ENCODE data around the gene NDRG4.

The NDRG4 gene, protein sequence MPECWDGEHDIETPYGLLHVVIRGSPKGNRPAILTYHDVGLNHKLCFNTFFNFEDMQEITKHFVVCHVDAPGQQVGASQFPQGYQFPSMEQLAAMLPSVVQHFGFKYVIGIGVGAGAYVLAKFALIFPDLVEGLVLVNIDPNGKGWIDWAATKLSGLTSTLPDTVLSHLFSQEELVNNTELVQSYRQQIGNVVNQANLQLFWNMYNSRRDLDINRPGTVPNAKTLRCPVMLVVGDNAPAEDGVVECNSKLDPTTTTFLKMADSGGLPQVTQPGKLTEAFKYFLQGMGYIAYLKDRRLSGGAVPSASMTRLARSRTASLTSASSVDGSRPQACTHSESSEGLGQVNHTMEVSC

GRCh38 chr16:58499615-58500351 lies at the start of gene NDRG4:
Gene NDRG4, plus strand, starts transcription at chr16:58500143. Its CDS starts 106 bp downstream, at chr16:58500249.
- no peak for TF ChIP-seq CTCF (IDR thresholded peaks at IDR 0.05)

GRCh38 chr16:58450590-58450989 lies 49.4 kb upstream of the NDRG4 start:
- no peak for TF ChIP-seq CTCF (IDR thresholded peaks at IDR 0.05)

DNA sequence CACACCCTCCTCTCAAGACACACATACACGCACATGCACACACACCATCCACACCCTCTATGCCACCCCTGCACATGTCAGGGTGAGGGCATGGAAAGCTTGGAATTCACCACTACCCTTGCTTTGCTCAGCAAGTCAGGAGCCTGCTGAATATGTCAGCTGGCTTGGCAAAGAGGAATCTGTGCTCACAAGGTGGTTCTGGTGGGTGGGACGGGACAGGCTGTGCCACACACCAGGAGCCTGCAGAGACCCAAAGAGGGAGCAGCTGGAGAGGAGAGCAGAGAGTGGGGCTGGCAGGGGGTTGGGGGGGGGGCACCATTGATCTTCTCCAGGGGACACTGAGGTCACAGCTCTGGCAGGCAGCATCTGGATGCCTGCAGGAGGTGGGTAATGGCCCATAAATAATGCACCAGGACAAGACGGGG lies 48.7 kb upstream of the NDRG4 start:
- no peak for TF ChIP-seq CTCF (IDR thresholded peaks at IDR 0.05)

DNA sequence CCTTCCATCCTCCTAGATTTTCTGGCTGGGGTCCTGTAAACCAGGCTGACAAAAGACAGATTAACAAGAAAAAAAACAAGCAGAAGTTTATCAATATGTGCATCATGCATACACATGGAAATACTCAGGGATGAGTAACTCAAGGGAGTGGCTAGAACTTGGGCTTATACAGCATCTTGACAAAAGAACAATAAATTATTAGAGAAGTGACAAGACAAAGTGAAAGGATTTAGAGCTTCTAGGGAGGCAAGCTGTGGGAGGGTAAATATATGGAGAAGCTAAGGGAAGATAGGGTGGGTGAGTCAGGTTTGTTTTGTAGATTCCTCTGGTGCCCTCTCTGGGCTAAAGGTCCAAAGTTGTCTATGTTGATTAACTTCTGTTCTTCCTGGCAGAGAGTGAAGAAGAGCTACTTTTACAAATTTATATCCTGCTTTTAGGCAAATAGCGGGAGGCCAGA lies 48.0 kb upstream of the NDRG4 start:
- no peak for TF ChIP-seq CTCF (IDR thresholded peaks at IDR 0.05)

DNA sequence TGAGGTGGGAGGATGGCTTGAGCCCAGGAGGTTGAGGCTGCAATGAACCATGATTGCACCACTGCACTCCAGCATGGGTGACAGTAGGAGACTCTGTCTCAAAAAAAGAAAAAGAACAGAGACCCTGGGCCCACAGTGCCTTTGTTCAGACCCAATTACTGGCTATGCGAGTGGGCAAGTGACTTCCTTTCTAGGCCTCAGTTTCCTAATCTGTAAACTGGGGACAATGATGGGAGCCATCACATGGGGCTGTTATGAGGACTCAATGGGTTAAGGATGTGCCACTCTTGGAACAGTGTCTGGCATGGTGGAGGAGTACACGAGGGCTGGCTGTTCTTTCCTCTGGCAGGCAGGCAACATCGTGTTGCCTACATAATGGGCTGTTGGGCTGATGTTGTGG lies 47.3 kb upstream of the NDRG4 start:
- no peak for TF ChIP-seq CTCF (IDR thresholded peaks at IDR 0.05)

DNA sequence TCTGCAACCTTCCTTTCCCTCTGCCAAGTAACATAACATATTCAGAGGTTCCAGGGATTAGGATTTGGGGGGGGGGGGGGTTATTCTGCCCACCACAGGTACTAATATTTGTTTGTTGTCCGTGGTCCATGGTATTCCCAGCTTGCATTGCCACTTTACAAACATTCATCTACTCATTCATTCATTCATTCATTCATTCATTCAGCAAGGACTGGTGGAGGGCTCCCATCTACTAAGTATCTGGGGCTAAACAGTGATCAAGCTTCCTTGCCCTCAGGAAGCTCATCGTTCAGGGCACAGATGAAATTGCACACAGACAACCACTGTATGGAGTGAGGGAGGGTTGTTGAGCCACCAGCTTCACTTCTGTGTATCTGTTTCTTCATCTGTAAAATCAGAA lies 45.8 kb upstream of the NDRG4 start:
- TF ChIP-seq CTCF (IDR thresholded peaks at IDR 0.05), result no peak

GRCh38 chr16:58454856-58455255 lies 45.1 kb upstream of the NDRG4 start:
- TF ChIP-seq CTCF (IDR thresholded peaks at IDR 0.05), result no peak
